Measurements from ENCODE around the gene SPNS2. TPM values are rescaled to one million over a fixed set of nuclear protein-coding genes. Genes with fewer than 3 reads are reported as not detected.
A peak's percentile ranks its signal among the peaks of the same experiment; 100 is the strongest.

SPNS2 gene, protein sequence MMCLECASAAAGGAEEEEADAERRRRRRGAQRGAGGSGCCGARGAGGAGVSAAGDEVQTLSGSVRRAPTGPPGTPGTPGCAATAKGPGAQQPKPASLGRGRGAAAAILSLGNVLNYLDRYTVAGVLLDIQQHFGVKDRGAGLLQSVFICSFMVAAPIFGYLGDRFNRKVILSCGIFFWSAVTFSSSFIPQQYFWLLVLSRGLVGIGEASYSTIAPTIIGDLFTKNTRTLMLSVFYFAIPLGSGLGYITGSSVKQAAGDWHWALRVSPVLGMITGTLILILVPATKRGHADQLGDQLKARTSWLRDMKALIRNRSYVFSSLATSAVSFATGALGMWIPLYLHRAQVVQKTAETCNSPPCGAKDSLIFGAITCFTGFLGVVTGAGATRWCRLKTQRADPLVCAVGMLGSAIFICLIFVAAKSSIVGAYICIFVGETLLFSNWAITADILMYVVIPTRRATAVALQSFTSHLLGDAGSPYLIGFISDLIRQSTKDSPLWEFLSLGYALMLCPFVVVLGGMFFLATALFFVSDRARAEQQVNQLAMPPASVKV
- total RNA-seq, result 0.47 and 0.56 TPM in 2 replicates
- 0.90 TPM for polyA plus RNA-seq (2012)

DNA sequence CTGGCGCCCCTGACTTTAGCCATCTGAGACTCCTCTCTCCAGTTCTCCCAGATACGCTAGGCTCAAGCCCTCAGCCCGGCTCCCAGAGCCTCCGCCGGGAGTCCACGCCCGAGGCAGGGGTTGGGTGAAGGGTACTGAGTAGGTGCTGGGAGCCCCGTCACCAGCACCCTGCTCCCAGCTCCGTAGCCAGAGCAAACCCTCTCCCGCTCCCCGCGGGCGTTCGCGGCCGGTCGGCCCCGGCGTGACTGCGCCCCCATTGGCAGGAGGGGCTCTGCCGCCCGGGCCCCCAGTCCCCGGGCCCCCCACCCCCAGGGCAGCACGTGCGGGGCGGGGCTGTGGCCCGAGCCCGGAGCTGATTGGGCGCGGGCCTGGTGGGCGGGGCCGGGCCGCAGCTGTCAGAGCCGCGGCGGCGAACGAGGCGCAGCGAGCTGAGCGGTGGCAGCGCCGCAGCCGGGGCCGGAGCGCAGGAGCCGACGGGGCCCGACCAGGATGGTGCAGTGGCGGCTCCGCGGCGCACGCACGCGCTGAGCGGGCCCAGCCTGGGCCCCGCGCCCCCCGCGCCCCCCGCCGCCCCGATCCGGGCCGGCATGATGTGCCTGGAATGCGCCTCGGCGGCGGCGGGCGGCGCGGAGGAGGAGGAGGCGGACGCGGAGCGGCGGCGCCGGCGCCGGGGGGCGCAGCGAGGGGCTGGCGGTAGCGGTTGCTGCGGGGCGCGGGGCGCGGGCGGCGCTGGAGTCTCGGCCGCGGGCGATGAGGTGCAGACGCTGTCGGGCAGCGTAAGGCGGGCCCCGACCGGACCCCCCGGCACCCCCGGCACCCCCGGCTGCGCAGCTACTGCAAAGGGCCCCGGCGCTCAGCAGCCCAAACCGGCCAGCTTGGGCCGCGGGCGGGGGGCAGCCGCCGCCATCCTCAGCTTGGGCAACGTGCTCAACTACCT lies at the start of gene SPNS2:
TSS of gene SPNS2 (plus strand) at position 421 of the 937 bp plus-strand sequence. CDS start at position 588, 167 bp downstream.
- DNase-seq (ENCODE audit: low read depth), result peak; percentile 65

DNA sequence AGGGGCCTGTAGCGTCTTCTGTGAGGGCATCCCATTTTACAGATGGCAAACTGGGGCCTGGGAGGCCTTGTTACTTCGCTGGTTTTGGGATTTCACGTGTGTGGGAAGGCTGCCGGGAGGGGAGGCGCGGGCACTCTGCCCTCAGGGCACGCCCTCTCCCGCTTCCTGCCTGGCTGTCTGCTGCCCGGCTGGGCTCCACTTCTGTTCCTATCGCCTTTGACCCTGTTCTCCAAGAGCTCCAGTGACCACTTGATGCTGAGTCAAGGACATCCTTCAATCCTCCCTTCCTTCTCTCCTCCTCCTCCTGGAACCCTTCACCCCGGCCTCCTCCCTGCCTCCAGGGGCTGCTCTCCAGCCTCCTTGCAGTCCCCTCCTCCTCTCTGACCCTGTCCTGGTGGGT lies 48.9 kb upstream of the SPNS2 start:
- no peak for DNase-seq (ENCODE audit: low read depth)

GRCh38 chr17:4450710-4451316 lies 47.9 kb upstream of the SPNS2 start:
- no peak for DNase-seq (ENCODE audit: low read depth)

GRCh38 chr17:4453812-4454591 lies 44.7 kb upstream of the SPNS2 start:
- DNase-seq (ENCODE audit: low read depth), result no peak

DNA sequence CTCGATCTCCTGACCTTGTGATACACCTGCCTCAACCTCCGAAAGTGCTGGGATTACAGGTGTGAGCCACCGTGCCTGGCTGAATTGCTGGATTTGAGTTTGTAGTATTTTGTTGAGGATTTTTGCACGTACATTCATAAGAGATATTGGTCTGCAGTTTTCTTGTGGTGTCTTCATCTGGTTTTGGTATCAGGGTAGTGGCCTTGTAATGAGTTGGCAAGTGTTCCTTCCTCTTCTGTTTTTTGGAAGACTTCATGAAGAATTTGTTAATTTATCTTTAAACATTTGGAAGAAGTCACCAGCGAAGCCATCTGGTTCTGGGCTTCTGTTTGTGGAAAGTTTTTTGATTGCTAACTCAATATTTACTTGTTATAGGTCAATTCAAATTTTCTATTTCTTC lies 38.0 kb upstream of the SPNS2 start:
- no peak for DNase-seq (ENCODE audit: low read depth)

DNA sequence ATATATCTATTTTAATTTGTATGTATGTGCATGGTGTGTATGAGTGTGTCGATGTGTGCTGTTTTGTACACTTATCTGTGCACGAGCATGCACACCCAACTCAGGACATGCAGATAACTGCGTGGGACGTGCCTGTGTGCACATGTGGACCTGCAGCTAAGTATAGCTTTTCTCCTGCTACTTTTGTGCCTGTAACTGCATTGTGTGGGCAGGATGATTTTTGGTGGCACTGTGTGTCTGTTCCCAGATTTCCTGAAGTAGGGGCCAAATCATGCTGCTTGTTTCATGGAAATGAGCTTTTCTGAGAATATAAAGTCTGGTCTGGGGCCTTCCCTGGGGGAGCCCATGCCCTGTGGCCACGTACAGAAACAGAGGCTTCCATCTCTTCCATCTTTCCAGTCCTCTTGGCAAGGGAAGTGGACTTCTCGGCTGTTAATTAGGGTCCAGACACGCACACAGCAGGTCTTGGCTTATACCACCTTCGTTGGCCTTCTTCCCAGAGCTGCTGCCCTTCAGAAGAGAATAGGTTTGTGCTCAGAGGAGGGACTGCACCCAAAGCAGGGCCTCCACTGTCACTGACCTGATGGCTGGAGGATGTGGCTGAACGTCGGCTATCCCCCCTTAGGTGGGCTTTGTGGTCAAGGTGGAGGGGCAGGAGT lies 34.7 kb upstream of the SPNS2 start:
- no peak for DNase-seq (ENCODE audit: low read depth)

DNA sequence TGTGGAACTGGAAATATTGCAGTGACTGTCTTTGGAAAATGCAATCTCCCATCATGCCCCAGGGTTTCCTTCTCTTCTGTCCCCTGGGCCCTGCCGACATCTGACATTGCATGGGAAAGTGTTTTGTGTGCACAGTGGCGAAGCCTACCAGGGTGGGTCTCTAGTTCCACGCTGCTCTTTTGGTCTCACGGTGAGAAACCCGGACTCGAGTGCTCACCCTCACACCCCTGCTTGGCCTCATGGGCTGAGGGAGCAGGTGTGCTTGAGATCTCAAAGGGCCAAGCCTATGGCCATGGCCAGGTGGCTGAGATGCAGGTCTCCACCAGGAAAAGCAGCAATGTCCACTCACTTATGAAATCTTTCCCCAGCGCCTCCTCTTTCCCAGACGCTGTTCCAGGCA lies 32.9 kb upstream of the SPNS2 start:
- DNase-seq (ENCODE audit: low read depth), result no peak

DNA sequence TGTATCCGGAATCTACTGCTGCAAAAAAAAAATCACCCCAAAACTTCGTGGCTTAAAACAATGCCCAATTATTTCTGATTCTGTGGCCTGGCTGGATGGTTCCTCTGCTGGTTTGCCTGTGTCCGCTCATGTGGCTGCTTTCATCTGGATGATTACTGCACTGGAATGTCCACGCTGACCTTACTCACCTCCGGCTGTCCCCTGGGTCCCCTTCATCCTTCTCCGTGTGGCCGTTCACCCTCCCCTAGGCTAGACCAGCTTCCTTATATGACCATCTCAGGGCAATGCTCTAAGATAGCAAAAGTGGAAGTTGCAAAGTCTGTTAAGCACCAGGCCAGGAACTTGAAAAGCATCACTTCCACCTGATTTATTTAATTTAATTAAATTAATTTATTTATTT lies 31.4 kb upstream of the SPNS2 start:
- DNase-seq (ENCODE audit: low read depth), result no peak

DNA sequence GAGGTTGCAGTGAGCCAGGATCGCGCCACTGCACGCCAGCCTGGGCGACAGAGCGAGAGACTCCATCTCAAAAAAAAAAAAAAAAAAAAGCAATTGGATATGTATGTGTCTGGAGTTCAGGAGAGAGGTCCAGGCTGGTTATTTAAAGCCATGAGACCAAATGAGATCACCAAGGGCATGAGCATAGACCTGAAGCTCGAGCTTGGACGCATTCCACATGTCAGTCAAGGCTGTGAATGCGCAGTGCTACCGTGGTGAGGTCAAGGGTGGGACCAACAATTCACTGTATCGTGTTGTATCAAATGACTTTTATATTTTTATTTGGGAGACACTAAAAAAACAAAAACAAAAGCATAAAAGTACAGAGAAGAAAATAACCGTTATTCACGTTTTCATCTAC lies 29.1 kb upstream of the SPNS2 start:
- DNase-seq (ENCODE audit: low read depth), result no peak

DNA sequence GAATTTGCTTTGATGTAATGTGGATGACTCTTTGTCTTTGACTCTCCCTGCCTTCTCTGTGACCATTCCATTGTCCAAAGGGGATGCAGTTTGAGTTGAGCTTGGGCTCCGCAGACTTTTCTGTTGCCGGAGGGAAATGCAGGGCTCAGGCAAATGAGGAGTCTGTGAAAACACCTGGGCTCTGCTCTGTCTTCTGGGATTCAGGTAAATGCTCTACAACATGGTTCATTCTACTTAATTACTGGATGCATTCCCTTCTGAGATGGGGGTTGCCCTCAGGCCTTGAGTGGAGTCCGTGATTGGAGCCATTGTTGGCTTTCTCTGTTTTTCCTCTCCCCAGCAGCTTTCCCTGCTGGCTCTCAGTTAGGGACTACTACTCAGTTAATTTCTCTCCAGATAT lies 26.4 kb upstream of the SPNS2 start:
- no peak for DNase-seq (ENCODE audit: low read depth)

DNA sequence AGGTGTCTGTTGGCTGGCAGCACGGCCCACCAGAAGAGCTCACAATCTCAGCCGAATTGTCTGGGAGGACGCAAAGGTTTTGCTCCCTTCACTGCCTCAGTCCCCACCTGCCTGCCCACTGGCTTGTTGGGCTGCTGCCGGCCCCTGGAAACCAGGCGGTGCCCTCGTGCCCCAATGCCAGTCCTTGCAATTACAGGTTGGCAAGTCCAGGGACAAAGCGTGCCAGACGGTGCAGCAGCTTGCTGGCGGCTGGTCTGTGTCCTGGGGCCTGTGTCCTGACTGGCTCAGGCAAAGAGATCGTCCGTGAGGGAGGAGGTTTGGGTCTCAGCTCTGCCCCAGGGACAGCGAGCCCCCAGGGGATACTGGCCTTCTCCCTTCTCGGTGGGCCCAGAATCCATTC lies 24.6 kb upstream of the SPNS2 start:
- no peak for DNase-seq (ENCODE audit: low read depth)

GRCh38 chr17:4475001-4475400 lies 23.7 kb upstream of the SPNS2 start:
- no peak for DNase-seq (ENCODE audit: low read depth)

- DNase-seq (ENCODE audit: low read depth), result no peak
These were observed 23.2 kb upstream of the SPNS2 start for GRCh38 chr17:4475463-4475862.

DNA sequence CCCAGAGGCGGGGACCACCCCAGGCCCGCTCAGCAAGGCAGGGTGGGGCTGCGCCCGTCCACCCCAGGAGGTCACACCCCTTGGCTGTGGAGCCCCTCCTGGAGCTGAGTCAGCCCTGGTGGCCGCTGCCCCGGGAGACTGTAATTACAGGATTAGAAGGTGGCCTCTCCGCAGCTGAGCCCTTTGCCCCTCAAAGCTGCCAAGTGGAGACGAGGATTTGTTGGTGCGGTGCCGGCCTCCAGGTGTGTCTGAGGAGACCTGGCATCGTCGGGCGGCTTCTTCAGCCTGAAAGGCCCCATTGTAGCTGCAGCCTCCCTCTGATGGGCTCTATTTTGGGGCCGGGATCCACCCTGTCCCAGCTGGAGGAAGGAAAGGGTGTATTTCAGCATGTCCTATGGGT lies 22.7 kb upstream of the SPNS2 start:
- no peak for DNase-seq (ENCODE audit: low read depth)

GRCh38 chr17:4476511-4477070 lies 22.1 kb upstream of the SPNS2 start:
- DNase-seq (ENCODE audit: low read depth), result peak; percentile 13

GRCh38 chr17:4477255-4477791 lies 21.4 kb upstream of the SPNS2 start:
- DNase-seq (ENCODE audit: low read depth), result no peak

DNA sequence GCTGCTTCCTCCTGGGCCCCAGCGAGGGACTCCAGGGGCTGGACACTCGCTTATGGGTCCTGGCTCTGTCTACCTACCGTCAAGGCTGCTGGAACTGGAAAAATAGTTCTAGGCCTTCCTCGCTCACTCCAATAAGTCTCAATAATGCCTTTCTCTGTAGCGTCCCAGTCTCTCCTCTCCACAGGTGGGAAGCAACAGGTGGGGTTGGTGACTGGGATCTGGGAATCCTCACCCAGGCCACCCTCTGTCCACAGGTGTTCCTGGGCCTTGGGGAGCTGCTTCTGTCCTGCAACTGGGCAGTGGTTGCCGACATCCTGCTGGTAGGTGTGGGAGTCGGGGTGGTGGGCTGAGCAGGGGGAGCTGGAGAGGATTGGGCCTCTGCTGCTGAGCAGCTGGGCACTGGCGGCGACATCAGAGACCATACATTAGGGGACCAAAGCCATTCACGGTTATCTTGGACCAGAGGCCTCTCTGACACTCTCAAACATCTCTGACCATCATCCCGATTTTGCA lies 20.3 kb upstream of the SPNS2 start:
- no peak for DNase-seq (ENCODE audit: low read depth)

- DNase-seq (ENCODE audit: low read depth), result no peak
These were observed 19.2 kb upstream of the SPNS2 start for GRCh38 chr17:4479340-4479981.
